Body of pancreas (tissue), 4 donors: ENCODE measurements around the gene GDF11.

Experiments
- POLR2A ChIP-seq, 3 donors: fragments of 450-650 bp; IDR thresholded peaks; one replicate each; pipeline ENCODE4 v1.6.1; 2016; ENCODE audit warnings: antibody characterized with exemption in 3 of 3, mild to moderate bottlenecking in 2 of 3
- TF ChIP-seq, protein P1 (sequence below), 7 experiments: fragments of 450-650 bp in 4 of 7; fragments of 200-600 bp in 3 of 7; sonication (generic) in 3 of 7; IDR thresholded peaks; one replicate each; pipeline ENCODE4 v1.5.1; 2016 to 2019; ENCODE audit warnings: antibody characterized with exemption in 7 of 7

DNA sequence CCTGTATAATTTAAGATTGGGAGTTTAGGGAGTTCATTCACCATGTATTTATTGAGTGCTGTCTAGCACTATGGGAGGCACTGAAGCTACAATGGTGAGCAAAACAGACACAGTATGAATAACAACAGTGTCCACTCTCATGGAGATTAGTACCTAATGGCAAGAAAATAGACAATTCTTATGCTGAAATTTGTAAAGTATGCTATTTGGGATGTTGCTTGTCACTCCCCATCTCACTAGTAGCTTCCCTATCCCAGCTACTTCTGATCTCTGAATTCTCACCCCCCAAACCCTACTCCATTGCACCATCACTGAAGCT is 4.0 kb downstream of the GDF11 start:
- TF ChIP-seq, protein P1, sequence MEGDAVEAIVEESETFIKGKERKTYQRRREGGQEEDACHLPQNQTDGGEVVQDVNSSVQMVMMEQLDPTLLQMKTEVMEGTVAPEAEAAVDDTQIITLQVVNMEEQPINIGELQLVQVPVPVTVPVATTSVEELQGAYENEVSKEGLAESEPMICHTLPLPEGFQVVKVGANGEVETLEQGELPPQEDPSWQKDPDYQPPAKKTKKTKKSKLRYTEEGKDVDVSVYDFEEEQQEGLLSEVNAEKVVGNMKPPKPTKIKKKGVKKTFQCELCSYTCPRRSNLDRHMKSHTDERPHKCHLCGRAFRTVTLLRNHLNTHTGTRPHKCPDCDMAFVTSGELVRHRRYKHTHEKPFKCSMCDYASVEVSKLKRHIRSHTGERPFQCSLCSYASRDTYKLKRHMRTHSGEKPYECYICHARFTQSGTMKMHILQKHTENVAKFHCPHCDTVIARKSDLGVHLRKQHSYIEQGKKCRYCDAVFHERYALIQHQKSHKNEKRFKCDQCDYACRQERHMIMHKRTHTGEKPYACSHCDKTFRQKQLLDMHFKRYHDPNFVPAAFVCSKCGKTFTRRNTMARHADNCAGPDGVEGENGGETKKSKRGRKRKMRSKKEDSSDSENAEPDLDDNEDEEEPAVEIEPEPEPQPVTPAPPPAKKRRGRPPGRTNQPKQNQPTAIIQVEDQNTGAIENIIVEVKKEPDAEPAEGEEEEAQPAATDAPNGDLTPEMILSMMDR (IDR thresholded peaks at IDR 0.05) = no peak
- no peak for TF ChIP-seq POLR2A (IDR thresholded peaks at IDR 0.05)
